ENCODE measurements around the gene CUBN. TPM values are rescaled to one million over a fixed set of nuclear protein-coding genes. Genes with fewer than 3 reads are reported as not detected.

CUBN gene
- total RNA-seq, 2 donors from 2014 or later, result 0.75 to 1.3 TPM

DNA sequence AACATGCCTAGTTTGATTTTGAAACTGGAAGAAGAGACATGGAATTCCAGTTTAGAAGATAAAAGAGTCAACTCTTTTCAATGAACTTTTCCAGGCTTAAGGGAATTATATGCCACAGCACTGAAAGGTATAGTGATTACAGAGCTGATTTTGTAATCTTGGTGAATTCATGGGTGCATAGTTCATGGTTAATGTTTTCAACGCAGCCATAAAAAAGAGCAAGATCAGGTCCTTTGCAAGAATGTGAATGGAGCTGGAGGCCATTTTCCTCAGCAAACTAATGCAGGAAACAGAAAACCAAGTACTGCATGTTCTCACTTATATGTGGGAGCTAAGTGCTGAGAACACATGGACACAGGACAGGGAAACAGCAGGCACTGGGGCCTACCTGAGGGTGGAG is 94.2 kb downstream of the CUBN start:
- Mint-ChIP-seq H3K27ac (no peak overlapping the region), H3K27me3 (ENCODE audit: insufficient read depth) (no peaks in the 10 kb centered on the region), H3K4me1 (peaks cover 4% of the 10 kb centered on the region), H3K9me3 (no peaks in the 10 kb centered on the region), H3K4me3 (no peak overlapping the region), H3K36me3 (ENCODE audit: low read depth) (no peaks in the 10 kb centered on the region)
- Histone ChIP-seq H3K27me3 (ENCODE audit: control insufficient read depth, insufficient read depth, low read length, poor library complexity, severe bottlenecking) (no peaks in the 10 kb centered on the region), H3K4me1 (ENCODE audit: control insufficient read depth, insufficient read depth, low read length) (no peaks in the 10 kb centered on the region), H3K36me3 (ENCODE audit: control insufficient read depth, insufficient read depth, low read length) (no peaks in the 10 kb centered on the region), H3K27ac (ENCODE audit: low read depth, low read length) (no peak overlapping the region), H3K9me3 (ENCODE audit: control insufficient read depth, low read length) (no peaks in the 10 kb centered on the region), H3K9ac (ENCODE audit: extremely low read depth, low read length, poor library complexity, severe bottlenecking) (no peak overlapping the region), H3K4me3 (ENCODE audit: low read length) (no peak overlapping the region)
- TF ChIP-seq, protein P1, sequence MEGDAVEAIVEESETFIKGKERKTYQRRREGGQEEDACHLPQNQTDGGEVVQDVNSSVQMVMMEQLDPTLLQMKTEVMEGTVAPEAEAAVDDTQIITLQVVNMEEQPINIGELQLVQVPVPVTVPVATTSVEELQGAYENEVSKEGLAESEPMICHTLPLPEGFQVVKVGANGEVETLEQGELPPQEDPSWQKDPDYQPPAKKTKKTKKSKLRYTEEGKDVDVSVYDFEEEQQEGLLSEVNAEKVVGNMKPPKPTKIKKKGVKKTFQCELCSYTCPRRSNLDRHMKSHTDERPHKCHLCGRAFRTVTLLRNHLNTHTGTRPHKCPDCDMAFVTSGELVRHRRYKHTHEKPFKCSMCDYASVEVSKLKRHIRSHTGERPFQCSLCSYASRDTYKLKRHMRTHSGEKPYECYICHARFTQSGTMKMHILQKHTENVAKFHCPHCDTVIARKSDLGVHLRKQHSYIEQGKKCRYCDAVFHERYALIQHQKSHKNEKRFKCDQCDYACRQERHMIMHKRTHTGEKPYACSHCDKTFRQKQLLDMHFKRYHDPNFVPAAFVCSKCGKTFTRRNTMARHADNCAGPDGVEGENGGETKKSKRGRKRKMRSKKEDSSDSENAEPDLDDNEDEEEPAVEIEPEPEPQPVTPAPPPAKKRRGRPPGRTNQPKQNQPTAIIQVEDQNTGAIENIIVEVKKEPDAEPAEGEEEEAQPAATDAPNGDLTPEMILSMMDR (conservative IDR thresholded peaks at IDR 0.05), result no peak
- no peak for DNase-seq
- 86 to 92% methylated on average over 1 of the region's 1 CpG for WGBS, 2 experiments (ENCODE audit: insufficient coverage in 1 of 2, insufficient read length in 1 of 2)

DNA sequence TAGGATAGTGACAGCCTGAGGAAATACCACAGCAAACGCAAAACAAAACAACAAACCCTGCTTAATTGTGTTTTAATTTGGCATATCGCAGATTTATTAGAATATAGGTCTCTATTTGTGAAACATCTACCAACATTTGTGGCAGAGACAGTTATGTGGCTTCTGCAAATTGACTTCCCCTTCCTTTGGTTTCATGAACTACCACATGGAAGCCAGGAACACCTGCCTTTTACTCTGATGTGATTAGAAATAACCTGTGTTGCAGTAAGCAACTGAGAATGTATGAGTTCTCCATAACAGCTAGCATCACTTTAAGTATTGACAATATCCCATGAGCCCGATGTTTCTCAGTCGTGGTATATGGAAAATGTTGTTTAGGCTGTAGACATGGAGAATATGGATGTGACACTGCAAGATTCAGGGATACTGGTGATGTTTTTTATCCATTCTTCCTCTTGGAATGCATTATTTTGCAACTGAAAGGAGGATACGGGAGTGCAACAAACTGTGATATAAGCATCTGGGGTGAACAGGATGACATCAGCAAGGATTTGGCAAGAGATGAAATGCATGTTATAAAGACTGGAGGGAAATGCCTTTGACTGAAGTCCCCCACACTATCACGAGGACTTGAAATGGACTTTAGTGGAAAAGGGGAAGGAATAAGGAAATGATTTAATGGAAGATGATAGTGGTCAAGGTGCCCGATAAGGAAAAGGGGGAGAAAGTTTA is 95.9 kb downstream of the CUBN start:
- H3K9me3 Mint-ChIP-seq, result no peaks in the 10 kb centered on the region
- no peaks in the 10 kb centered on the region for H3K4me1 Mint-ChIP-seq
- Histone ChIP-seq H3K4me3 (ENCODE audit: low read length) (no peak overlapping the region), H3K9me3 (ENCODE audit: control insufficient read depth, low read length) (no peaks in the 10 kb centered on the region), H3K27me3 (ENCODE audit: control insufficient read depth, insufficient read depth, low read length, poor library complexity, severe bottlenecking) (no peaks in the 10 kb centered on the region), H3K9ac (ENCODE audit: extremely low read depth, low read length, poor library complexity, severe bottlenecking) (no peak overlapping the region), H3K36me3 (ENCODE audit: control insufficient read depth, insufficient read depth, low read length) (no peaks in the 10 kb centered on the region), H3K4me1 (ENCODE audit: control insufficient read depth, insufficient read depth, low read length) (peaks cover 2% of the 10 kb centered on the region), H3K27ac (ENCODE audit: low read depth, low read length) (no peak overlapping the region)
- H3K4me3 Mint-ChIP-seq, result no peak overlapping the region
- no peaks in the 10 kb centered on the region for H3K27me3 Mint-ChIP-seq (ENCODE audit: insufficient read depth)
- H3K27ac Mint-ChIP-seq, result no peak overlapping the region
- H3K36me3 Mint-ChIP-seq (ENCODE audit: low read depth), result no peaks in the 10 kb centered on the region
- 94 to 100% methylated on average over 5 to 7 of the region's 7 CpGs for WGBS, 2 experiments (ENCODE audit: insufficient coverage in 1 of 2, insufficient read length in 1 of 2)
- peak; percentile 0 for DNase-seq
- TF ChIP-seq, protein P1 (conservative IDR thresholded peaks at IDR 0.05), result no peak

DNA sequence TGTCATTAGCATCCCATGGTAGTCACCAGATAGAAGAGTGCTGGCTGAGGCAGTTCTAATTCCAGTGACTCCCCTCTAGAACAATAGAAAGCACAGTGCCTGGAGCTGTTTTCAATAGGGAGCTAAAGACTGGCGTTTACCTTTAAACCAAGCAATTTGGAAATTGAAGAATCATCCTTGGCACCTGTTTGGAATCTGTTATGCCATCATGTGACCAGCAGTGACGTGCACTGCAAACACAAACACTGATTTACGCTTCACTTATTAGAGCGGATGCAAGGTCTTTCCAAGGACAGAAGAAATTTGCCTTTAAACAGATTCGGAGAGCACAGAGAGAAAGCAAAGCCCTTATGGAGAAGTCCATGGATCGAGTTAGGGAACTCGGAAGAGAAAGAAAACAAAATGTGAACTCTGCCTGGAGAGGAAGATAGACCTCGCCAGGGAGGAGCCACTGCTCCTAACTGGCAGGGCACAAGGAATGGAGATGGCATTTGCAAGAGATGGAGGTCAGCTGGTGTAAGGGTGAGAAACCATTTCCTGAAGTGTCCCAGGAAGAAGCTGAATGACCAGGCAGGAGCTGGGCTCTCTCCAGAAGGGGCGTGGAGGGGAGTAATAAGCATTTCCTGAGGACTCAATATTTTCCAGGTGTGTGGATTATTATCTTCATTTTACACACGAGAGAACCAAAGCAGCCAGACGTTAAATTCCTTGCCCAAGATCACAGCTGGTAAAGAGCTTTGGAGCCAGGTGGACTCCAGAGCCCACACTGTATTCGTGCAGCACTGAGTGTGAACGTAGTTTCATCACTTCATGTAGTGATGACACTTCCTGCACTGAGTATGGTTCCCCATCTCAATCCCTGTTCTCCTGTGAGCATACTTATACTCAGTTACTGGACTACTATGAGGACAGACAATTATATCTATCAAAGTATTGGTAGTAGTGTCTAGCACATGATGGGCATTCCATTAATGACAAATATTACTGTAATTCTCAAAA is 97.7 kb downstream of the CUBN start:
- Histone ChIP-seq H3K36me3 (ENCODE audit: control insufficient read depth, insufficient read depth, low read length) (no peaks in the 10 kb centered on the region), H3K27ac (ENCODE audit: low read depth, low read length) (no peak overlapping the region), H3K4me1 (ENCODE audit: control insufficient read depth, insufficient read depth, low read length) (peaks cover 2% of the 10 kb centered on the region), H3K9ac (ENCODE audit: extremely low read depth, low read length, poor library complexity, severe bottlenecking) (no peak overlapping the region), H3K9me3 (ENCODE audit: control insufficient read depth, low read length) (no peaks in the 10 kb centered on the region), H3K4me3 (ENCODE audit: low read length) (no peak overlapping the region), H3K27me3 (ENCODE audit: control insufficient read depth, insufficient read depth, low read length, poor library complexity, severe bottlenecking) (no peaks in the 10 kb centered on the region)
- Mint-ChIP-seq H3K27me3 (ENCODE audit: insufficient read depth) (no peaks in the 10 kb centered on the region), H3K27ac (no peak overlapping the region), H3K4me3 (no peak overlapping the region), H3K36me3 (ENCODE audit: low read depth) (no peaks in the 10 kb centered on the region), H3K9me3 (no peaks in the 10 kb centered on the region), H3K4me1 (no peaks in the 10 kb centered on the region)
- TF ChIP-seq, protein P1 (conservative IDR thresholded peaks at IDR 0.05), result no peak
- 89 to 92% methylated on average over 11 to 13 of the region's 13 CpGs for WGBS, 2 experiments (ENCODE audit: insufficient coverage in 1 of 2, insufficient read length in 1 of 2)
- DNase-seq, result peak; percentile 34

Data from endodermal cell (in vitro differentiated cells).